Duodenal mucosa (tissue), 2 donors: ENCODE data around the gene TTC9C.

Experiments used
- H3K27ac ChIP-seq: one replicate; pipeline ENCODE4 v1.7.0; 2013; ENCODE audit warnings: low read depth, low read length
- H3K27me3 ChIP-seq, 2 donors: one replicate each; pipeline ENCODE4 v1.7.0; 2013; ENCODE audit warnings: low read length in 2 of 2, control low read depth in 1 of 2; ENCODE audit not compliant: insufficient read depth in 2 of 2, control insufficient read depth in 1 of 2
- H3K36me3 ChIP-seq, 2 donors: one replicate each; pipeline ENCODE4 v1.7.0; 2013; ENCODE audit warnings: low read length in 2 of 2, control low read depth in 1 of 2; ENCODE audit not compliant: insufficient read depth in 2 of 2, control insufficient read depth in 1 of 2
- H3K4me1 ChIP-seq, 2 donors: one replicate each; pipeline ENCODE4 v1.7.0; 2013; ENCODE audit warnings: low read length in 2 of 2, control low read depth in 1 of 2; ENCODE audit not compliant: insufficient read depth in 2 of 2, control insufficient read depth in 1 of 2
- H3K4me3 ChIP-seq, 2 donors: one replicate each; pipeline ENCODE4 v1.7.0; 2013; ENCODE audit warnings: low read length in 2 of 2, low read depth in 1 of 2
- H3K9ac ChIP-seq, 2 donors: one replicate each; pipeline ENCODE4 v1.7.0; 2013; ENCODE audit warnings: low read length in 2 of 2, low read depth in 1 of 2
- H3K9me3 ChIP-seq, 2 donors: one replicate each; pipeline ENCODE4 v1.7.0; 2013; ENCODE audit warnings: low read length in 2 of 2, control low read depth in 1 of 2; ENCODE audit not compliant: control insufficient read depth in 1 of 2

The TTC9C gene

DNA sequence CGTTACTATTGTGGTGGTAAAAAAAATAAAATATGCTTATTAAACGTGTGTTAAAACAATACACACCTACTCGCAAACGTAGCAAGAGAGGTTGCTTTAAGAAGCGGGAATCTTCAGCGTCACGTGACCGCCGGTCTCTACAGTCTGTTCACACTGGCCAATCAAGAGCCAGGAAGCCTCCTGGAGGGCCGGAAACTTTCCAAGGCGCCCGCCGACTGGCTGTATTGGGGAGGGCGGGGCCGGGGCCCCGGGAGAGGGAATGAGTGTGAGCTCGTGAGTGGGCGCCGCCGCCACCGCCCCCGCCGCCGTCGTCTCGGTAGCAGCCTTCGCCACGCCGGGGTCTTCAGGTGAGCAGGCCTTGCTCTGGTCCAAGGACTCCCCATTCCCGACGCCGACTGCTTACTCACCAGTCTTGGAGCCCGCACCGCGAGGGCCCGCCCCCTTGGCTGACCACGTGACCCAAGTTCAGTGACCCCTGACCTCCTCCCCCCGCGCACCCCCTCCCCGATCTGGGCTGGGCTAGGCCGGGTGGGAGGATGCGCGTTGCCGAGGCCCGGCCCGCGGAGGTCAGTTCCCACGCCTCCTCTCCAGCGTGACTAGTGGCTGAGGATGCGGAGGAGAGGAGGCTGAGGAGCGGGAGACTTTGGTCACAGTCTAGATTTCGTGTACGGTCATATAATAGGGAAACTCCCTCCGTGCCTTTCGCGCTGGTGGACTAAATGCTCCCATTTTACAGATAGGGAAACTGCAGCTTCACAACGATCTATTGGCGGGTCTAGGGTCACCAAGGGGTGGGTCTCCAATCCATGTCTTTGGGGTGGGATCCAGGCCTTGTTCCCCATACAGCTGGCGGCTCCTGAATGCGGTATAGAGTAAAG, 43.1 kb downstream of the TTC9C start, which contains the start of gene TAF6L:
Gene TAF6L, plus strand, starts transcription at position 253 of the 878 bp plus-strand sequence. CDS start 4,388 bp downstream, outside the sequence.
- H3K9ac ChIP-seq: peak within 1 kb of the TSS; percentile 67 to 88
- no peaks in the 10 kb centered on the region for H3K9me3 ChIP-seq
- H3K4me3 ChIP-seq: peak within 1 kb of the TSS; percentile 73 to 88
- no peaks in the 10 kb centered on the region for H3K27me3 ChIP-seq
- peaks cover 10 to 23% of the 10 kb centered on the region in 2 donors for H3K36me3 ChIP-seq
- H3K27ac ChIP-seq: peak within 1 kb of the TSS; percentile 87
- H3K4me1 ChIP-seq: peaks cover 16 to 22% of the 10 kb centered on the region in 2 donors

GRCh38 chr11:62774407-62774806, 46.1 kb downstream of the TTC9C start:
- Histone ChIP-seq H3K27me3 (no peaks in the 10 kb centered on the region), H3K9ac (no peak overlapping the region), H3K4me1 (peaks cover 16 to 22% of the 10 kb centered on the region in 2 donors), H3K36me3 (peaks cover 14 to 30% of the 10 kb centered on the region in 2 donors), H3K4me3 (no peak overlapping the region), H3K27ac (no peak overlapping the region), H3K9me3 (no peaks in the 10 kb centered on the region)

GRCh38 chr11:62775646-62776045, 47.4 kb downstream of the TTC9C start:
- H3K4me3 ChIP-seq: no peak overlapping the region
- no peak overlapping the region for H3K9ac ChIP-seq
- no peak overlapping the region for H3K27ac ChIP-seq
- peaks cover 8 to 11% of the 10 kb centered on the region in 2 donors for H3K4me1 ChIP-seq
- H3K27me3 ChIP-seq: no peaks in the 10 kb centered on the region
- H3K9me3 ChIP-seq: no peaks in the 10 kb centered on the region
- H3K36me3 ChIP-seq: peaks cover 14 to 36% of the 10 kb centered on the region in 2 donors

GRCh38 chr11:62777389-62777788, 49.1 kb downstream of the TTC9C start:
- no peak overlapping the region for H3K27ac ChIP-seq
- H3K9me3 ChIP-seq: no peaks in the 10 kb centered on the region
- H3K9ac ChIP-seq: no peak overlapping the region
- no peaks in the 10 kb centered on the region for H3K4me1 ChIP-seq
- H3K27me3 ChIP-seq: no peaks in the 10 kb centered on the region
- H3K4me3 ChIP-seq: no peak overlapping the region
- peaks cover 17 to 42% of the 10 kb centered on the region in 2 donors for H3K36me3 ChIP-seq

DNA sequence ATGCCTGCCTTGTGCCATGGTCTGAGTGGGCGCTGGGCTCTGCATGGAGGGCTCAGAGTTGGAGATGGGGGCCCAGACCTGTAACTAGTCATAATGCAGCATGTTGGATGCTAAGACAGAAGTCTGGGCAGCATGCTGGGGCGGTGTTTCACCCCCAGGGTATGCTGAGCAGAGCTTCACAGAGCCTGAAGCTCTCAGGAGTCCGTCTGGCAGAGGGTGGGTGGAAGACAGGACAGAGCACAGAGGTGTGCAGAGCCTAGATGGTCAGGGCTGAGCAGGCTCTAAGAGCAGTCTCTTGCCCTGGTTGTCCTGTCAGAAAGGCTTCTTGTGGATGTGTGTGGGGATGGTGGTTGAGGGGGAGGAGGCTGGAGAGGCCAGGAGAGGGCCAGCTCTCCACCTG, 50.2 kb downstream of the TTC9C start:
- no peak overlapping the region for H3K27ac ChIP-seq
- H3K27me3 ChIP-seq: no peaks in the 10 kb centered on the region
- H3K4me1 ChIP-seq: no peaks in the 10 kb centered on the region
- H3K9ac ChIP-seq: no peak overlapping the region
- H3K4me3 ChIP-seq: no peak overlapping the region
- H3K9me3 ChIP-seq: no peaks in the 10 kb centered on the region
- peaks cover 22 to 47% of the 10 kb centered on the region in 2 donors for H3K36me3 ChIP-seq

GRCh38 chr11:62782753-62783152, 54.5 kb downstream of the TTC9C start:
- Histone ChIP-seq H3K4me1 (peaks cover 7 to 12% of the 10 kb centered on the region in 2 donors), H3K27me3 (no peaks in the 10 kb centered on the region), H3K36me3 (peaks cover 17 to 27% of the 10 kb centered on the region in 2 donors), H3K27ac (no peak overlapping the region), H3K9me3 (no peaks in the 10 kb centered on the region), H3K4me3 (no peak overlapping the region), H3K9ac (no peak overlapping the region)

DNA sequence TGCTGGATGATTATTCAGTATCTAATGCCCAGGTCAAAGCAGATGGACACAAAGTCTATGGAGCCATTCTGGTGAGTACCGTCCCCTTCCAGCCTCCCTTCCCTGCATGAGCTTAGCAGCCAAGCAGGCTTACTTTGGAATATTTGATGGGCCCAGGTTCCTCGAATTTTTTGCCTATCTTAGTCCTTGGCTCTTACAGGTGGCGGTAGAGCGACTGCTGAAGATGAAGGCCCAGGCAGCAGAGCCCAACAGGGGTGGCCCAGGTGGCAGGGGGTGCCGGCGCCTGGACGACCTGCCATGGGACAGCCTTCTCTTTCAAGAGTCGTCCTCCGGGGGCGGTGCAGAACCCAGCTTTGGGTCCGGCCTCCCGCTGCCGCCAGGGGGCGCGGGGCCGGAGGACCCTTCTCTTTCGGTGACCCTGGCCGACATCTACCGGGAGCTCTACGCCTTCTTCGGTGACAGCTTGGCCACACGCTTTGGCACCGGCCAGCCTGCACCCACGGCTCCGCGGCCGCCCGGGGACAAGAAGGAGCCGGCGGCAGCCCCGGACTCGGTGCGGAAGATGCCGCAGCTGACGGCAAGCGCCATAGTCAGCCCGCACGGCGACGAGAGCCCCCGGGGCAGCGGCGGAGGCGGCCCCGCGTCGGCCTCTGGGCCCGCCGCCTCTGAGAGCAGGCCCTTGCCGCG, 58.2 kb downstream of the TTC9C start:
- H3K4me3 ChIP-seq: peak overlapping the region; percentile 77 to 99
- peak overlapping the region; percentile 74 to 100 for H3K9ac ChIP-seq
- H3K27ac ChIP-seq: peak overlapping the region; percentile 96
- no peaks in the 10 kb centered on the region for H3K9me3 ChIP-seq
- H3K4me1 ChIP-seq: peaks cover 22 to 38% of the 10 kb centered on the region in 2 donors
- H3K36me3 ChIP-seq: peaks cover 18 to 32% of the 10 kb centered on the region in 2 donors
- no peaks in the 10 kb centered on the region for H3K27me3 ChIP-seq

DNA sequence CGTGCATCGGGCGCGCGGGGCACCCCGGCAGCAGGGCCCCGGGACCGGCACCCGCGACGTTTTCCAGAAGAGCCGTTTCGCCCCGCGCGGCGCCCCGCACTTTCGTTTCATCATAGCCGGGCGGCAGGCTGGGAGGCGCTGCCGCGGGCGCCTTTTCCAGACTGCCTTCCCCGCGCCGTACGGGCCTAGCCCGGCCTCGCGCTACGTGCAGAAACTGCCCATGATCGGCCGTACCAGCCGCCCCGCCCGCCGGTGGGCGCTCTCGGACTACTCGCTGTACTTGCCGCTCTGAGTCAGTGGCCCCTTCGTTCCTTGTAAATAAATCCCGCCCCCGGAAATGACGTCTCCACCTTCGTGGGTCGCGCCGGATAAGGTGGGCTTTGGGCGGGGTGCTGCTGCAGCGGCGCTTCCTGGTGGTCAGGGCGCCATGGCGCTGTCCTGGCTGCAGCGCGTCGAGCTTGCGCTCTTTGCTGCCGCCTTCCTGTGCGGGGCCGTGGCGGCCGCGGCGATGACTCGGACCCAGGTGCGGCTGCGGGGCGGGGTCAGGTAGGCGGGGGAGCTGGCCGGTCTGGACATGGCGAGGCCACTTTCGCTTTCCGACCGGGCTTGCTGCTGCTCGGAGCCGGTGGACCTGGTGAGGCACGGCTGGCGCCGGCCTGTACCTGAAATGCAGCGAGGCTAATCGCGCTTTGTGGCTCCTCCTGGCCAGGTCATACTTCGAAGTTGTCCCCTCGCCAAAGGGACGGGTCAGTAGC, 58.9 kb downstream of the TTC9C start, which contains the start of gene TMEM179B:
Gene TMEM179B, plus strand, starts transcription at position 398 of the 755 bp plus-strand sequence. Its CDS starts 30 bp downstream, at position 428.
- Histone ChIP-seq H3K4me3 (peak within 1 kb of the TSS; percentile 77 to 99), H3K27ac (peak within 1 kb of the TSS; percentile 96), H3K9ac (peak within 1 kb of the TSS; percentile 74 to 100), H3K9me3 (no peaks in the 10 kb centered on the region), H3K36me3 (peaks cover 17 to 30% of the 10 kb centered on the region in 2 donors), H3K27me3 (no peaks in the 10 kb centered on the region), H3K4me1 (peaks cover 24 to 41% of the 10 kb centered on the region in 2 donors)
